ENCODE data around the gene GULP1. TPM values are rescaled to one million over a fixed set of nuclear protein-coding genes. Genes with fewer than 3 reads are reported as not detected.
A peak's percentile ranks its signal among the peaks of the same experiment; 100 is the strongest.

GULP1 gene
- total RNA-seq, 2 experiments from 2014 or later, result not detected

DNA sequence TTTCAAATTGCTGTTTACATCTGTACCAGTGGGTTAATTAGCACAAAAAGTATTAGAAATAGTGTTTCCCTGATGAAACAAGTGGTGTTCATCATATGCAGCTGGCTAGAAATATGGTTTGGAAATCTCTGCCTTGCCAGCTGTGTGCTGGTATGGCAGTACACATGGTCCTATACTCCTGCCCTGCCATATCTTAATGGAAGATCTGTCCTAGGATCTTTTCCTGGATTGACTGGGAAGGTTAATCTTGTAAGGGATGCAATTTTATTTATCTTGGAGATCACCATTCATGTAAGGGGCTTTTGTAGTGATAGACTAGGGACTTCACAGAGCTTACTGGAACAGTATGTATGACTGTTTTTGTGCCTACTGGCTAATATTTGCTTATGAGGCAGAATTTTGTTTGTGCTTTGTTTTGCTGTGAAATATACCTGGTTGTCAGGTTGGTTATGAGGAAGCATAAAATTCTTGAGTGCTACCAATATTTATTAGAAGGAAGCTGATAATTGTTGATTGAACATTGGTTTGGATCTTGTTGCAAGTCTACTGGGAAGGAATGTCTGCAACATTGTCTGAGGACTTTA lies 73.5 kb downstream of the GULP1 start:
- TF ChIP-seq, protein P1, sequence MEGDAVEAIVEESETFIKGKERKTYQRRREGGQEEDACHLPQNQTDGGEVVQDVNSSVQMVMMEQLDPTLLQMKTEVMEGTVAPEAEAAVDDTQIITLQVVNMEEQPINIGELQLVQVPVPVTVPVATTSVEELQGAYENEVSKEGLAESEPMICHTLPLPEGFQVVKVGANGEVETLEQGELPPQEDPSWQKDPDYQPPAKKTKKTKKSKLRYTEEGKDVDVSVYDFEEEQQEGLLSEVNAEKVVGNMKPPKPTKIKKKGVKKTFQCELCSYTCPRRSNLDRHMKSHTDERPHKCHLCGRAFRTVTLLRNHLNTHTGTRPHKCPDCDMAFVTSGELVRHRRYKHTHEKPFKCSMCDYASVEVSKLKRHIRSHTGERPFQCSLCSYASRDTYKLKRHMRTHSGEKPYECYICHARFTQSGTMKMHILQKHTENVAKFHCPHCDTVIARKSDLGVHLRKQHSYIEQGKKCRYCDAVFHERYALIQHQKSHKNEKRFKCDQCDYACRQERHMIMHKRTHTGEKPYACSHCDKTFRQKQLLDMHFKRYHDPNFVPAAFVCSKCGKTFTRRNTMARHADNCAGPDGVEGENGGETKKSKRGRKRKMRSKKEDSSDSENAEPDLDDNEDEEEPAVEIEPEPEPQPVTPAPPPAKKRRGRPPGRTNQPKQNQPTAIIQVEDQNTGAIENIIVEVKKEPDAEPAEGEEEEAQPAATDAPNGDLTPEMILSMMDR (IDR thresholded peaks at IDR 0.05), result no peak
- intact Hi-C loops (cut with micrococcal nuclease), result loop anchor here (10.0 kb wide), 1 partner anchor 310 kb away; no protein-coding TSS in a partner anchor
- ChIA-PET CTCF (interaction anchor here (1.1 kb wide), 1 partner anchor 10 kb away, joined by 3 read pairs; no protein-coding TSS in a partner anchor), POLR2A (no interaction called here)
- no peaks in the 10 kb centered on the region for H3K9me3 Mint-ChIP-seq
- H3K4me1 Mint-ChIP-seq (ENCODE audit: low read depth), result no peaks in the 10 kb centered on the region
- DNase-seq, result no peak
- H3K27ac Mint-ChIP-seq, result no peak overlapping the region
- H3K36me3 Mint-ChIP-seq (ENCODE audit: low read depth), result no peaks in the 10 kb centered on the region
- H3K4me3 Mint-ChIP-seq, result no peak overlapping the region
- H3K27me3 Mint-ChIP-seq, result peaks cover 2% of the 10 kb centered on the region
- ATAC-seq, result no peak

GRCh38 chr2:188367164-188367563 lies 75.5 kb downstream of the GULP1 start:
- Mint-ChIP-seq H3K27me3 (peaks cover 2% of the 10 kb centered on the region), H3K4me1 (ENCODE audit: low read depth) (no peaks in the 10 kb centered on the region), H3K4me3 (no peak overlapping the region), H3K9me3 (no peaks in the 10 kb centered on the region), H3K36me3 (ENCODE audit: low read depth) (no peaks in the 10 kb centered on the region), H3K27ac (no peak overlapping the region)
- TF ChIP-seq, protein P1 (IDR thresholded peaks at IDR 0.05), result no peak
- ChIA-PET CTCF (no interaction called here), POLR2A (no interaction called here)
- ATAC-seq (no peak), DNase-seq (no peak)
- intact Hi-C loops (cut with micrococcal nuclease), result loop anchor here (10.0 kb wide), 1 partner anchor 312 kb away; no protein-coding TSS in a partner anchor

DNA sequence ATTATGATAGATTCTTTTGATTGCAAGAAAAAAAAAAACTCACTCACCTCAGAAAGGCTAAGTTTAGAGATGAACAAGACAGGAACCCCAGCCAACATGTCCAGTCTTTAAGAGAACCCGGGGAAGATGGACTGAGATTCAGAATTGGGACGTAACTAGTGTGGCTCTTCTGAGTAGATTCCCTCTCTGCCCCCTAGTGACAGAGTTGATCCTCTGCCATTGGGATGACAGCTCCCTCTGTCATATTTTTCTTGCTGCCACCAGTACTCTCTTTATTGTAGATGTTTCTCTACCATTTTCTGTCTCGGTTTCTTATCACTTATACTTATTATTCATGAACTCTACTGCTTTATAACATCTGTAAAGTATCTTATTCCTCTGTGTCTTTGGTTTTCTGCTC lies 77.7 kb downstream of the GULP1 start:
- Mint-ChIP-seq H3K27me3 (peaks cover 2% of the 10 kb centered on the region), H3K4me3 (no peak overlapping the region), H3K36me3 (ENCODE audit: low read depth) (no peaks in the 10 kb centered on the region), H3K4me1 (ENCODE audit: low read depth) (no peaks in the 10 kb centered on the region), H3K9me3 (no peaks in the 10 kb centered on the region), H3K27ac (no peak overlapping the region)
- DNase-seq (peak; percentile 17), ATAC-seq (peak; percentile 39)
- TF ChIP-seq, protein P1 (IDR thresholded peaks at IDR 0.05), result peak; percentile 42
- ChIA-PET CTCF (interaction anchor here (1.1 kb wide), 1 partner anchor 869 kb away, joined by 4 read pairs; no protein-coding TSS in a partner anchor), POLR2A (interaction anchor here (0.7 kb wide), 1 partner anchor 276 kb away, joined by 3 read pairs; no protein-coding TSS in a partner anchor)
- intact Hi-C loops (cut with micrococcal nuclease), result loop anchor here (10.0 kb wide), 1 partner anchor 315 kb away; no protein-coding TSS in a partner anchor

- POLR2A ChIA-PET, result no interaction called here
- DNase-seq (no peak), ATAC-seq (no peak)
- Mint-ChIP-seq H3K9me3 (no peaks in the 10 kb centered on the region), H3K4me3 (no peak overlapping the region), H3K27ac (no peak overlapping the region), H3K36me3 (ENCODE audit: low read depth) (no peaks in the 10 kb centered on the region), H3K4me1 (ENCODE audit: low read depth) (no peaks in the 10 kb centered on the region), H3K27me3 (no peaks in the 10 kb centered on the region)
- TF ChIP-seq, protein P1 (IDR thresholded peaks at IDR 0.05), result no peak
- CTCF ChIA-PET, result no interaction called here
- intact Hi-C loops (cut with micrococcal nuclease), result no loop called here
Measured at GRCh38 chr2:188378371-188378950, 86.8 kb downstream of the GULP1 start.

DNA sequence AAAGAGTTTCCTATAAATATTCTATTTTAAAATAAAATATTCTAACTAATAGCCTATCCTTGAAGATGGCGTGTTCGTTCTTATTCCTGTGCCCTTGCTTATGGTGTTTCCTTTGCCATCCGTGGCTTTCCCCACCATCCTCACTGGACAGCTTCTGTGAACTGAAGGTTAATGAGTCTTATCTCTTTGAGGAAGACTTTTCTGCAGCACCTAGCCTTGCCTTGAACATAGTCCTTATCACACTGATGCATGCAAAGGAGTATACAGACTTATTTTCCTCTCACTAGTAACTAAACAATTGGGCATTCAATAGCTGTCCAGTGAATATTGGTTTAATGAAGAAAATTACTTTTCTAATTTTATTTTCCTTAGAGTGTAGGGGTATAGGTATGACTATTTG lies 88.1 kb downstream of the GULP1 start:
- Mint-ChIP-seq H3K27ac (no peak overlapping the region), H3K27me3 (no peaks in the 10 kb centered on the region), H3K9me3 (peaks cover 1% of the 10 kb centered on the region), H3K4me3 (no peak overlapping the region), H3K4me1 (ENCODE audit: low read depth) (no peaks in the 10 kb centered on the region), H3K36me3 (ENCODE audit: low read depth) (no peaks in the 10 kb centered on the region)
- ChIA-PET CTCF (no interaction called here), POLR2A (no interaction called here)
- TF ChIP-seq, protein P1 (IDR thresholded peaks at IDR 0.05), result no peak
- DNase-seq (no peak), ATAC-seq (no peak)
- intact Hi-C loops (cut with micrococcal nuclease), result no loop called here
